ENCODE data around the gene MOSMO.

Gene MOSMO

GRCh38 chr16:22053921-22054341, 46.0 kb downstream of the MOSMO start:
- DNase-seq: no peak

- no peak for DNase-seq
Measured at GRCh38 chr16:22054847-22055590, 47.1 kb downstream of the MOSMO start.

- DNase-seq: no peak
Measured at GRCh38 chr16:22055881-22056280, 48.0 kb downstream of the MOSMO start.

- no peak for DNase-seq
Measured at GRCh38 chr16:22063888-22064467, 56.1 kb downstream of the MOSMO start.

- no peak for DNase-seq
Measured at GRCh38 chr16:22065252-22065651, 57.3 kb downstream of the MOSMO start.

- no peak for DNase-seq
Measured at GRCh38 chr16:22070361-22071330, 62.7 kb downstream of the MOSMO start.

GRCh38 chr16:22071331-22071910, 63.5 kb downstream of the MOSMO start:
- no peak for DNase-seq

- no peak for DNase-seq
Measured at GRCh38 chr16:22073350-22073749, 65.4 kb downstream of the MOSMO start.

GRCh38 chr16:22075043-22075757, 67.3 kb downstream of the MOSMO start:
- DNase-seq: no peak

- no peak for DNase-seq
Measured at GRCh38 chr16:22075776-22076175, 67.9 kb downstream of the MOSMO start.

- DNase-seq: peak; percentile 76
Measured at GRCh38 chr16:22077700-22078313, 69.9 kb downstream of the MOSMO start.

- no peak for DNase-seq
Measured at GRCh38 chr16:22078656-22079055, 70.7 kb downstream of the MOSMO start.

- DNase-seq: no peak
Measured at GRCh38 chr16:22081050-22081449, 73.1 kb downstream of the MOSMO start.

- DNase-seq: no peak
Measured at GRCh38 chr16:22086440-22086839, 78.5 kb downstream of the MOSMO start.

GRCh38 chr16:22088642-22089041, 80.7 kb downstream of the MOSMO start:
- no peak for DNase-seq

GRCh38 chr16:22089910-22090309, 82.0 kb downstream of the MOSMO start:
- no peak for DNase-seq

GRCh38 chr16:22091721-22092120, 83.8 kb downstream of the MOSMO start:
- no peak for DNase-seq

- DNase-seq: no peak
Measured at GRCh38 chr16:22092143-22092933, 84.4 kb downstream of the MOSMO start, which contains the start of gene VWA3A. Gene VWA3A (plus strand): TSS chr16:22092541. CDS start chr16:22092638, 97 bp downstream.

GRCh38 chr16:22093331-22093730, 85.4 kb downstream of the MOSMO start:
- DNase-seq: no peak

- no peak for DNase-seq
Measured at GRCh38 chr16:22093996-22094395, 86.1 kb downstream of the MOSMO start.

Measured in activated CD4-positive, CD25-positive, alpha-beta regulatory T cell treated with anti-CD3 and anti-CD28 coated beads, Interleukin-2, amount 50 U/mL, for 72 hours (primary cell).